ENCODE data around the gene CASD1. TPM values are rescaled to one million over a fixed set of nuclear protein-coding genes. Genes with fewer than 3 reads are reported as not detected.

The CASD1 gene
- total and polyA plus RNA-seq, 7 donors, result 9.2 to 20.1 (median 12.0) TPM

DNA sequence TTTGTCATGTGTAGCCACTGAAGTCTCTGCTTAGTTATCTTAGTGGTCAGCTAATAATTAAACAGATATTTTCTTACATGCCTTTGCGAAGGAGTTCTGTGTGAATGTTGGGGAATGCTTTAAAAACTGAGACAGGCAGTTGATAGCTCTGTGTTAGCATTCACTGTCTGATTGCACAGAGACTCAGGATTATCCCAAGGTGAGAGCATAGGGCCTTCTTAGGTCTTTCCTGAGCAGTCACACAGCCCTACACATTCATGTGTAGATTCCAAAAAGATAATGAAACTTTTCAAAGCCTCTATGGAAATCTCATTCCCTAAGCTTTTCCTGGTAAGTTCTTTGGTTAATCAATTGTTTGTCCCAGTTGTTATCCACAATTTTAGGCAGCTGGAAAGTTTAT lies 67.7 kb downstream of the CASD1 start:
- H3K4me1 ChIP-seq, result peaks cover 8% of the 10 kb centered on the region
- no peaks in the 10 kb centered on the region for H3K27me3 ChIP-seq (ENCODE audit: insufficient read depth in 3 of 3, low read length in 2 of 3)
- TF ChIP-seq, protein P1, sequence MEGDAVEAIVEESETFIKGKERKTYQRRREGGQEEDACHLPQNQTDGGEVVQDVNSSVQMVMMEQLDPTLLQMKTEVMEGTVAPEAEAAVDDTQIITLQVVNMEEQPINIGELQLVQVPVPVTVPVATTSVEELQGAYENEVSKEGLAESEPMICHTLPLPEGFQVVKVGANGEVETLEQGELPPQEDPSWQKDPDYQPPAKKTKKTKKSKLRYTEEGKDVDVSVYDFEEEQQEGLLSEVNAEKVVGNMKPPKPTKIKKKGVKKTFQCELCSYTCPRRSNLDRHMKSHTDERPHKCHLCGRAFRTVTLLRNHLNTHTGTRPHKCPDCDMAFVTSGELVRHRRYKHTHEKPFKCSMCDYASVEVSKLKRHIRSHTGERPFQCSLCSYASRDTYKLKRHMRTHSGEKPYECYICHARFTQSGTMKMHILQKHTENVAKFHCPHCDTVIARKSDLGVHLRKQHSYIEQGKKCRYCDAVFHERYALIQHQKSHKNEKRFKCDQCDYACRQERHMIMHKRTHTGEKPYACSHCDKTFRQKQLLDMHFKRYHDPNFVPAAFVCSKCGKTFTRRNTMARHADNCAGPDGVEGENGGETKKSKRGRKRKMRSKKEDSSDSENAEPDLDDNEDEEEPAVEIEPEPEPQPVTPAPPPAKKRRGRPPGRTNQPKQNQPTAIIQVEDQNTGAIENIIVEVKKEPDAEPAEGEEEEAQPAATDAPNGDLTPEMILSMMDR (IDR thresholded peaks at IDR 0.05), result no peak
- 97 to 100% (median 100%) methylated on average over 1 of the region's 1 CpG for WGBS, 3 donors
- no peaks in the 10 kb centered on the region for H3K36me3 ChIP-seq (ENCODE audit: insufficient read depth in 1 of 2, low read depth in 1 of 2)
- no peak overlapping the region for H3K27ac ChIP-seq
- DNase-seq (no peak), ATAC-seq (no peak)
- peaks cover 13% of the 10 kb centered on the region for H3K9me3 ChIP-seq
- H3K4me3 ChIP-seq, result no peak overlapping the region
- intact Hi-C loops (cut with DNase I), result no loop called here

DNA sequence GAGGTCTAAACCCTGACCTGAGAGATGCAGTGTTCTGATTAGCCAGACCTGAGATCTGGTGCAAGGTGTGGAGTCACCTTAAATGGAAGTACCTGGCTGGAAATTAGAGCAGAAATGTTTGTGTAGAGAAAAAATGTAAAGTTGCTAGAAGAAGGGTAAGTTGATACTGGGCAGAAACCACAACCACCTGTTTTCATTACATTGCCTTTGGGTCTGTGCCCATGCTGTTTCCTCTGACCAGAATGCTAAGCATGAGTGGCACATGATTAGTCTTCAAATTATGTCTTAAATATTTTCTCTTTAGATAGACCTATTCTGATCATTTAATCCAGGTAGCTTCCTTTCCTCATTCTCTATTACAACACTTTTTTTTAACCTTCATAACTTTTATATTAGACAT lies 69.0 kb downstream of the CASD1 start:
- intact Hi-C loops (cut with DNase I), result no loop called here
- no peak overlapping the region for H3K27ac ChIP-seq
- DNase-seq (no peak), ATAC-seq (no peak)
- H3K4me1 ChIP-seq, result peaks cover 8% of the 10 kb centered on the region
- no peak overlapping the region for H3K4me3 ChIP-seq
- TF ChIP-seq, protein P1 (IDR thresholded peaks at IDR 0.05), result no peak
- peaks cover 13% of the 10 kb centered on the region for H3K9me3 ChIP-seq
- no peaks in the 10 kb centered on the region for H3K27me3 ChIP-seq (ENCODE audit: insufficient read depth in 3 of 3, low read length in 2 of 3)
- no peaks in the 10 kb centered on the region for H3K36me3 ChIP-seq (ENCODE audit: insufficient read depth in 1 of 2, low read depth in 1 of 2)

DNA sequence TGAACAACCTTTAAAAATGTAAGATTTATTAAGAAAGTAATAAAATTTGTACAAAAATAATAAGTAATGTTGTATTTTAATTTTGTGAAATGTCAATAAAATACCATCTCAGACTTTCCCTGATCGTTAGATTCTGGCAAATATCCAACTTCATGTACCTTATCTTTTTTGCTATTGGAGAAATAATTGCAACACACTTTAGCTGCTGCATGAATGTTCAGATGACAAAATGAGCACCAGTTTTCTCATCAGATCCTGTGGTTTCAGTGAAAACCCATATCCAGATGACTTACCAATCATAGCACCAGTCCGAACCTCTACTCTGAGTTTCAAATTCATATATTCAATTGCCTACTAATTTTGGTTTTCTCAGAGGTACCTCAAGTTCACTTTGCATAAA lies 69.9 kb downstream of the CASD1 start:
- H3K4me1 ChIP-seq, result peaks cover 16% of the 10 kb centered on the region
- TF ChIP-seq, protein P1 (IDR thresholded peaks at IDR 0.05), result no peak
- peaks cover 13% of the 10 kb centered on the region for H3K9me3 ChIP-seq
- H3K27me3 ChIP-seq (ENCODE audit: insufficient read depth in 3 of 3, low read length in 2 of 3), result no peaks in the 10 kb centered on the region
- intact Hi-C loops (cut with DNase I), result no loop called here
- H3K36me3 ChIP-seq (ENCODE audit: insufficient read depth in 1 of 2, low read depth in 1 of 2), result no peaks in the 10 kb centered on the region
- no peak overlapping the region for H3K27ac ChIP-seq
- WGBS, 3 donors, result 91 to 97% (median 94%) methylated on average over 2 of the region's 2 CpGs
- H3K4me3 ChIP-seq, result no peak overlapping the region
- DNase-seq (no peak), ATAC-seq (no peak)

DNA sequence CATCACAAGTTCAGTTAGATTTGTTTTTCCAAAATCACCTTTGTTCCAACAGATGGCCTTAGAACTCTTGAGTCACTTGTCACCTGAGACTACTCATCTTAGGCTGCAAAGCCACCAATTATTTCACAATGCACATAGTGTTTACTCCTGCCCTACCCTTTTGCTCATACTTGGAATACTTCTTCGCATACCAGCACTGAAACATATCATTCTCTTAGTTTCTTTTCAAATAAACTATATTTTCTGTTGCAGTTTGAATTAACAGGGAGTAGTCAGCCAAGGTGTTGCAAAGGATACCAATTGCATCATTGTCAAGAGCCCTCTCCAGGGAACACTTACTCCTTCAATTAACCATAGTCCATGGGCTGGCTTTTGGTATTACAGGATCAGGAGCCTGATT lies 71.0 kb downstream of the CASD1 start:
- TF ChIP-seq, protein P1 (IDR thresholded peaks at IDR 0.05), result no peak
- intact Hi-C loops (cut with DNase I), result loop anchor here in 1 of 2 donors (5.0 kb wide), 1 partner anchor 42 kb away; no protein-coding TSS in a partner anchor
- Histone ChIP-seq H3K4me3 (no peak overlapping the region), H3K36me3 (ENCODE audit: insufficient read depth in 1 of 2, low read depth in 1 of 2) (no peaks in the 10 kb centered on the region), H3K9me3 (peaks cover 3% of the 10 kb centered on the region), H3K27me3 (ENCODE audit: insufficient read depth in 3 of 3, low read length in 2 of 3) (no peaks in the 10 kb centered on the region), H3K27ac (no peak overlapping the region), H3K4me1 (peaks cover 21% of the 10 kb centered on the region)
- DNase-seq (no peak), ATAC-seq (peak; percentile 63 to 79 (median 74))
- 82 to 91% (median 85%) methylated on average over 1 of the region's 1 CpG for WGBS, 3 donors

DNA sequence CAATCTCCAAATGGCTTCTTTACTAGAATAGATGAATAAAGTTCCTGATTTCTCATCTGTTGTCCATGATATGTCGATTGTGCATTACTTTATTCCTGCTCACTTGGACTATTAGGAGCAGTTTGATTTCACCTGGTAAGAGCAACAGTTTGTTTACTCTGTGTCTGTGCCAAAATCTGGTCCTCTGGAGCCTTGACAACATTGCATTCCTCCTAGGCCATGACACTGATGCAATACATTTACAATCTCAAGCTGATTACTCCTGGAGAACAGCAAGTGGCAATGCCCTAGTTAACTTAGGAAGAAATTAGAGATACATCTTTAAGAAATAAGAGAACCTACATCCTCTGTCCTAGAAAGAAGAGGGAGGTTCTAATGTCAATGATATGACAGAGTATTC lies 74.5 kb downstream of the CASD1 start:
- intact Hi-C loops (cut with DNase I), result loop anchor here in 1 of 2 donors (5.0 kb wide), 1 partner anchor 38 kb away; no protein-coding TSS in a partner anchor
- H3K36me3 ChIP-seq (ENCODE audit: insufficient read depth in 1 of 2, low read depth in 1 of 2), result no peaks in the 10 kb centered on the region
- no peaks in the 10 kb centered on the region for H3K27me3 ChIP-seq (ENCODE audit: insufficient read depth in 3 of 3, low read length in 2 of 3)
- TF ChIP-seq, protein P1 (IDR thresholded peaks at IDR 0.05), result no peak
- no peaks in the 10 kb centered on the region for H3K9me3 ChIP-seq
- H3K4me1 ChIP-seq, result peaks cover 21% of the 10 kb centered on the region
- peak overlapping the region; percentile 55 for H3K27ac ChIP-seq
- ATAC-seq (peak in 3 of 4 donors; percentile 80 to 86 (median 84)), DNase-seq (no peak)
- WGBS, 3 donors, result 34 to 54% (median 35%) methylated on average over 1 of the region's 1 CpG
- H3K4me3 ChIP-seq, result no peak overlapping the region
